Endothelial cell of umbilical vein (primary cell): ENCODE data around the gene DNAJC4. TPM values are rescaled to one million over a fixed set of nuclear protein-coding genes. Genes with fewer than 3 reads are reported as not detected.

Source experiments
- BruUV-seq: library from RNA; stranded (reverse); fragments of 400-500 nt; replicated peaks from 2 replicates; lab custom pipeline; 2021; lab: Mats Ljungman, UMichigan
- CTCF ChIA-PET: fragments of 300-600, 350-600 bp; sonication (Branson Sonifier 250); formaldehyde crosslinking; loops from one replicate; lab custom pipeline; 2021; ENCODE audit warnings: antibody characterized with exemption, inconsistent platforms; lab: Charles Lee
- POLR2A ChIA-PET: fragments of 300-600, 350-600 bp; sonication (Branson Sonifier 250); formaldehyde crosslinking; loops from one replicate; lab custom pipeline; 2021; ENCODE audit warnings: antibody characterized with exemption, inconsistent platforms; lab: Charles Lee
- DNase-seq: peaks from one replicate; pipeline ENCODE4 v3.0.0-alpha.2; 2011; ENCODE audit warnings: low read depth, low spot score
- FAIRE-seq: peaks from 2 replicates; lab custom pipeline; 2011; peaks lifted over from hg19 to GRCh38; lab: Jason Lieb, UNC
- H2AFZ ChIP-seq: 2 replicates; pipeline ENCODE4 v1.6.0; 2012; ENCODE audit warnings: low read depth, low read length, control low read depth, inconsistent platforms
- H3K27ac ChIP-seq: 2 replicates; pipeline ENCODE4 v1.5.1; 2011; ENCODE audit warnings: low read depth, mild to moderate bottlenecking, control low read depth, low read length, moderate library complexity; ENCODE audit not compliant: insufficient read depth
- H3K27me3 ChIP-seq, 2 experiments: 2 replicates each; pipeline versions ENCODE4 v1.6.0 to v1.6.1; 2011; ENCODE audit warnings: low read length in 2 of 2, mixed read lengths in 1 of 2; ENCODE audit not compliant: control insufficient read depth in 2 of 2, insufficient read depth in 2 of 2
- H3K36me3 ChIP-seq, 2 experiments: 2 replicates in 1 of 2; 3 replicates in 1 of 2; pipeline ENCODE4 v1.5.1; 2011; ENCODE audit warnings: low read length in 2 of 2, mild to moderate bottlenecking in 1 of 2, moderate library complexity in 1 of 2; ENCODE audit not compliant: control insufficient read depth in 2 of 2, insufficient read depth in 2 of 2; ENCODE audit errors: extremely low read depth in 1 of 2
- H3K4me1 ChIP-seq: 3 replicates; pipeline ENCODE4 v1.5.1; 2011; ENCODE audit warnings: mild to moderate bottlenecking, low read length; ENCODE audit not compliant: control insufficient read depth, insufficient read depth; ENCODE audit errors: extremely low read depth
- H3K4me2 ChIP-seq: 2 replicates; pipeline ENCODE4 v1.6.1; 2011; ENCODE audit warnings: low read length, control low read depth, mixed read lengths; ENCODE audit not compliant: insufficient read depth
- H3K4me3 ChIP-seq, 3 experiments: fragments of 200-600 bp in 1 of 3; sonication (generic), shearing (Covaris generic) in 1 of 3; replicated peaks in 1 of 3; 2 replicates each; pipeline ENCODE4 v1.5.1; 2011 to 2016; ENCODE audit warnings: control low read depth in 3 of 3, low read length in 3 of 3, mild to moderate bottlenecking in 2 of 3, inconsistent platforms in 1 of 3, low read depth in 1 of 3, moderate library complexity in 1 of 3; ENCODE audit not compliant: insufficient read depth in 1 of 3
- H3K79me2 ChIP-seq: 2 replicates; pipeline ENCODE4 v1.6.0; 2012; ENCODE audit warnings: low read length, inconsistent platforms; ENCODE audit not compliant: control insufficient read depth, insufficient read depth
- H3K9ac ChIP-seq: replicated peaks from 2 replicates; pipeline ENCODE3; 2011; ENCODE audit warnings: low read length, control low read depth; ENCODE audit not compliant: insufficient read depth; ENCODE audit errors: extremely low read depth
- H3K9me1 ChIP-seq: replicated peaks from 3 replicates; pipeline ENCODE4 v1.6.0; 2011; ENCODE audit warnings: mild to moderate bottlenecking, low read length; ENCODE audit not compliant: control insufficient read depth, insufficient read depth; ENCODE audit errors: extremely low read depth
- H3K9me3 ChIP-seq: replicated peaks from 2 replicates; pipeline ENCODE4 v1.5.1; 2012; ENCODE audit warnings: low read length, inconsistent platforms; ENCODE audit not compliant: control insufficient read depth, insufficient read depth
- H4K20me1 ChIP-seq: replicated peaks from 2 replicates; pipeline ENCODE3; 2011; ENCODE audit warnings: mild to moderate bottlenecking, low read length; ENCODE audit not compliant: control insufficient read depth, insufficient read depth; ENCODE audit errors: extremely low read depth
- CTCF ChIP-seq, 2 donors: IDR thresholded peaks; 1 replicate in 1 of 2; 2 replicates in 1 of 2; pipeline ENCODE4 v1.5.1; 2011; ENCODE audit warnings: low read length in 2 of 2, mild to moderate bottlenecking in 2 of 2, moderate library complexity in 2 of 2, control low read depth in 1 of 2, inconsistent platforms in 1 of 2, low read depth in 1 of 2; ENCODE audit not compliant: insufficient read depth in 1 of 2; ENCODE audit errors: extremely low read depth in 1 of 2
- POLR2A ChIP-seq: IDR thresholded peaks from 2 replicates; pipeline ENCODE4 v1.6.1; 2012; ENCODE audit warnings: low read depth, mild to moderate bottlenecking, control low read depth, low read length
- dilution Hi-C: fragments of 300-500 bp; cut with MboI; formaldehyde crosslinking; loops from one replicate; pipeline ENCODE4 v1.15.0; 2019; ENCODE audit warnings: low sequenced_read_pairs; ENCODE audit not compliant: extremely low pct_ligation_motif_present
- intact Hi-C: fragments of 100-400 bp; cut with micrococcal nuclease; formaldehyde crosslinking; loops from one replicate; pipeline ENCODE4 v1.10.0; 2022
- polyA plus RNA-seq, 4 experiments: library from polyadenylated mRNA; depleted of rRNA in 3 of 4; stranded (reverse) in 3 of 4; unstranded in 1 of 4; fragments of >200 nt; gene quantifications; 2 replicates each; pipeline versions ENCODE4 v1.2.1 to v1.2.3, GENCODE V29; 2011 to 2012; ENCODE audit warnings: missing spikeins in 1 of 4
- total RNA-seq: library from RNA; stranded (reverse); gene quantifications from 2 replicates; pipeline ENCODE4 v1.2.3, GENCODE V29; 2021

Gene DNAJC4
- total and polyA plus RNA-seq, 2 donors (not counting 3 experiments of a cell fraction or from before 2014, with no cell fraction given) = 23.5 to 41.2 TPM

DNA sequence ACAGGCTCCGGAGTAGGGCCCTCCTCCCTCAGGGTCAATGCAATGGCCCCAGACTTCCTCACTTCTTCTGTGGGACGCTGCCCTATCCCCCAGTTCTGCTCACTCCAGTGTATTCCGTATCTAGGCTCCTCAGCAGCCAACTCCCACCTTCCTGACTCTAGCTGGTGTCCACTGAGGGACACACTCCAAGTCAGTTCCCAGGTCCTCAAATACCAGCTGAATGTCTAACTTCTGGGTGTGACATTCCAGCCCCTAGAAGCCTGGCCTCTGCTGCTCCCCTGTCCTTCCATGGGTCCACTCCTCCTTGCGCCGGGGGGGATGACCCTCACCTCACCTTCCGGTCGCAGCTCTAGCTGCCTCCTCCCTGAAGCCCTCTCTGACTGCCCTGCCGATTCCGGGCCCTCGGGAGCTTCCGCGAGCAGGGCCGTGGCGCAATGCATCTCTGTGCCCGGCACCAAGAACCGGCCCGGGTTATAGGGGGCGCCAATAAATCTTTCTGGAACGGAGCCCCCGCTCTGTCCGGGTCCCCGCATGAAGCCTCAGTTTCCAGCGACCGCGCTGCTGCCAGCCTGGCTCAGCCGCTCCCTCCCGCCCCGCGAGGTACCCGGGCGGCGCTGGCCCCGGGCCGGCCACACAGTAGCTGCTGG is 38.7 kb downstream of the DNAJC4 start:
- BruUV-seq = no TSS peak
- Histone ChIP-seq H3K9ac (peak overlapping the region; percentile 76), H3K27me3 (no peaks in the 10 kb centered on the region), H3K4me3 (peak overlapping the region in 2 of 3 experiments; percentile 34 to 45), H3K4me1 (peaks cover 38% of the 10 kb centered on the region), H3K9me1 (no peaks in the 10 kb centered on the region), H3K36me3 (peaks cover 0 to 13% of the 10 kb centered on the region in 2 experiments), H2AFZ (no peak overlapping the region), H4K20me1 (no peaks in the 10 kb centered on the region), H3K79me2 (no peaks in the 10 kb centered on the region), H3K4me2 (peak overlapping the region; percentile 43), H3K9me3 (no peaks in the 10 kb centered on the region), H3K27ac (peak overlapping the region; percentile 76)
- TF ChIP-seq POLR2A (peak; percentile 14), CTCF (IDR thresholded peaks at IDR 0.05; ENCODE audit: extremely low read depth in 1 of 2, insufficient read depth in 1 of 2, low read depth in 1 of 2, low read length in 2 of 2) (no peak)
- CTCF ChIA-PET = interaction anchor here (0.7 to 5.6 kb wide), 13 partner anchors 11 to 86 kb away, joined by 3 to 60 read pairs (median 5); partner anchors contain the start of genes BAD, CATSPERZ, FERMT3 and PLCB3
- FAIRE-seq (peak; percentile 92), DNase-seq (no peak)
- intact Hi-C loops = loop anchor here (1.0 to 2.0 kb wide), 3 partner anchors 18 to 510 kb away; partner anchors contain the start of genes PLCB3 and SF1
- dilution Hi-C loops = no loop called here
- POLR2A ChIA-PET = interaction anchor here (1.2 to 2.6 kb wide), 4 partner anchors 15 to 63 kb away, joined by 3 to 10 read pairs (median 4); partner anchors contain the start of genes FERMT3, FKBP2 and PPP1R14B
